SK-N-SH (cell line): ENCODE measurements around the gene MAD1L1. TPM values are rescaled to one million over a fixed set of nuclear protein-coding genes. Genes with fewer than 3 reads are reported as not detected.

ENCODE experiments used
- CTCF ChIA-PET: fragments of 300-600, 350-600 bp; formaldehyde crosslinking; extraction: SDS; loops from one replicate; lab custom pipeline; 2021; lab: Yijun Ruan, JAX
- POLR2A ChIA-PET: fragments of 350-600 bp; sonication (Branson Sonifier 250); formaldehyde crosslinking; extraction: SDS; loops from one replicate; lab custom pipeline; 2020; ENCODE audit warnings: antibody characterized with exemption, inconsistent platforms; lab: Yijun Ruan, JAX
- DNase-seq: peaks from one replicate; pipeline ENCODE4 v3.0.0; 2012
- H2AFZ ChIP-seq: fragments of 200-600 bp; sonication (generic); 2 replicates; pipeline ENCODE4 v1.8.1; 2016; ENCODE audit warnings: antibody characterized with exemption, mild to moderate bottlenecking, low read depth
- H3F3A ChIP-seq: fragments of 200-600 bp; sonication (generic); replicated peaks from 2 replicates; pipeline ENCODE3; 2016; ENCODE audit warnings: antibody characterized with exemption, mild to moderate bottlenecking; ENCODE audit not compliant: insufficient read depth
- H3K27ac ChIP-seq, 2 experiments: fragments of 200-500 bp in 1 of 2; fragments of 200-600 bp in 1 of 2; sonication (Bioruptor generic) in 1 of 2; sonication (generic), shearing (Covaris generic) in 1 of 2; 2 replicates each; pipeline versions ENCODE4 v1.5.1 to v1.6.1; 2014 to 2016; ENCODE audit warnings: low read depth in 2 of 2, inconsistent platforms in 1 of 2, low read length in 1 of 2, mild to moderate bottlenecking in 1 of 2, mixed read lengths in 1 of 2
- H3K27me3 ChIP-seq: fragments of 200-600 bp; sonication (generic), shearing (Covaris generic); 2 replicates; pipeline ENCODE4 v1.6.1; 2016; ENCODE audit warnings: mixed run types; ENCODE audit not compliant: insufficient read depth
- H3K36me3 ChIP-seq, 2 experiments: fragments of 200-500 bp in 1 of 2; fragments of 200-600 bp in 1 of 2; sonication (Bioruptor generic) in 1 of 2; sonication (generic) in 1 of 2; replicated peaks in 1 of 2; 2 replicates each; pipeline versions ENCODE3 to v1.5.1; 2014 to 2016; ENCODE audit warnings: low read length in 1 of 2, mild to moderate bottlenecking in 1 of 2; ENCODE audit not compliant: insufficient read depth in 2 of 2, control insufficient read depth in 1 of 2
- H3K4me1 ChIP-seq, 2 experiments: fragments of 200-500 bp in 1 of 2; fragments of 200-600 bp in 1 of 2; sonication (Bioruptor generic) in 1 of 2; sonication (generic), shearing (Covaris generic) in 1 of 2; 2 replicates each; pipeline versions ENCODE4 v1.5.1 to v1.6.1; 2014 to 2016; ENCODE audit warnings: low read depth in 1 of 2, low read length in 1 of 2, mixed run types in 1 of 2; ENCODE audit not compliant: insufficient read depth in 2 of 2, control insufficient read depth in 1 of 2
- H3K4me2 ChIP-seq: fragments of 200-600 bp; sonication (generic), shearing (Covaris generic); 2 replicates; pipeline ENCODE4 v1.6.1; 2017; ENCODE audit warnings: mixed run types
- H3K4me3 ChIP-seq, 2 experiments: fragments of 200-500 bp in 1 of 2; fragments of 200-600 bp in 1 of 2; sonication (Bioruptor generic) in 1 of 2; sonication (generic), shearing (Covaris generic) in 1 of 2; 2 replicates each; pipeline versions ENCODE4 v1.5.1 to v1.8.1; 2014 to 2016; ENCODE audit warnings: low read depth in 2 of 2, inconsistent platforms in 1 of 2, low read length in 1 of 2, mild to moderate bottlenecking in 1 of 2, mixed read lengths in 1 of 2, moderate library complexity in 1 of 2
- H3K79me2 ChIP-seq: fragments of 200-600 bp; sonication (generic); 2 replicates; pipeline ENCODE4 v1.8.1; 2017; ENCODE audit warnings: mild to moderate bottlenecking; ENCODE audit not compliant: insufficient read depth
- H3K9ac ChIP-seq: fragments of 200-600 bp; sonication (generic); 2 replicates; pipeline ENCODE4 v1.6.1; 2017; ENCODE audit warnings: mixed run types
- H3K9me2 ChIP-seq: fragments of 200-600 bp; sonication (generic); 2 replicates; pipeline ENCODE4 v1.6.1; 2017; ENCODE audit warnings: mixed run types
- H3K9me3 ChIP-seq: fragments of 200-600 bp; sonication (generic); 2 replicates; pipeline ENCODE4 v1.6.1; 2017; ENCODE audit warnings: mixed run types, mild to moderate bottlenecking, moderate library complexity
- H4K20me1 ChIP-seq: fragments of 200-600 bp; sonication (generic); 2 replicates; pipeline ENCODE4 v1.6.1; 2017; ENCODE audit warnings: mild to moderate bottlenecking, mixed run types; ENCODE audit not compliant: insufficient read depth
- EZH2phosphoT487 ChIP-seq: fragments of 200-600 bp; sonication (generic); IDR thresholded peaks from 2 replicates; pipeline ENCODE4 v1.6.1; 2017; ENCODE audit warnings: low read depth, mixed run types, mild to moderate bottlenecking, antibody characterized with exemption, moderate library complexity, borderline replicate concordance
- FOSL2 ChIP-seq: IDR thresholded peaks from 2 replicates; pipeline ENCODE4 v1.4.0; 2012; ENCODE audit warnings: low read depth, mild to moderate bottlenecking, moderate library complexity, borderline replicate concordance
- FOXM1 ChIP-seq: IDR thresholded peaks from 2 replicates; pipeline ENCODE4 v1.4.0; 2012; ENCODE audit warnings: low read depth, mild to moderate bottlenecking
- GATA2 ChIP-seq: sonication (generic); formaldehyde crosslinking; IDR thresholded peaks from 2 replicates; pipeline ENCODE4 v1.5.0; 2020; ENCODE audit warnings: mild to moderate bottlenecking, missing genetic modification reagents
- JUND ChIP-seq: IDR thresholded peaks from 2 replicates; pipeline ENCODE4 v1.4.0; 2012
- REST ChIP-seq: IDR thresholded peaks from 2 replicates; pipeline ENCODE4 v1.6.1; 2012; ENCODE audit warnings: mild to moderate bottlenecking, low read depth, low read length, moderate library complexity
- TCF12 ChIP-seq: IDR thresholded peaks from 2 replicates; pipeline ENCODE4 v1.4.0; 2012
- TEAD4 ChIP-seq: IDR thresholded peaks from 2 replicates; pipeline ENCODE4 v1.4.0; 2012; ENCODE audit warnings: mild to moderate bottlenecking, borderline replicate concordance; ENCODE audit not compliant: insufficient read depth
- YY1 ChIP-seq: IDR thresholded peaks from 2 replicates; pipeline ENCODE4 v1.4.0; 2012; ENCODE audit warnings: low read depth, mild to moderate bottlenecking
- ZBTB33 ChIP-seq: IDR thresholded peaks from 2 replicates; pipeline ENCODE4 v1.4.0; 2012; ENCODE audit warnings: low read depth, borderline replicate concordance
- WGBS: methylation state at CpG from one replicate; pipeline ENCODE4 v1.1.6; 2017; ENCODE audit warnings: low lambda C conversion rate; 5-methylcytosine and 5-hydroxymethylcytosine counted together
- polyA plus RNA-seq, 3 experiments: library from polyadenylated mRNA; depleted of rRNA; stranded (reverse); fragments of >200 nt; gene quantifications; 2 replicates each; pipeline ENCODE4 v1.2.3, GENCODE V29; 2012

MAD1L1 gene
- polyA plus RNA-seq, 1 of the 3 experiments (the other 2 are of a cell fraction) = 46.2 TPM

- Histone ChIP-seq H3K79me2 (no peaks in the 10 kb centered on the region), H2AFZ (no peak overlapping the region), H3K27me3 (no peaks in the 10 kb centered on the region), H3F3A (no peaks in the 10 kb centered on the region), H3K9ac (no peak overlapping the region), H3K4me1 (peaks cover 0 to 78% of the 10 kb centered on the region in 2 experiments; a peak in 1 of 4 replicates), H3K27ac (peak overlapping the region in 1 of 2 experiments; percentile 61; a peak in 2 of 4 replicates), H3K9me2 (no peaks in the 10 kb centered on the region), H3K4me2 (no peak overlapping the region), H3K9me3 (no peaks in the 10 kb centered on the region), H3K36me3 (no peaks in the 10 kb centered on the region), H3K4me3 (no peak overlapping the region), H4K20me1 (no peaks in the 10 kb centered on the region)
- TF ChIP-seq FOSL2 = no peak
- no peak for TF ChIP-seq TCF12
- no peak for TF ChIP-seq YY1
- no peak for TF ChIP-seq EZH2phosphoT487
- TF ChIP-seq GATA2 (CRISPR knock-in tag) = no peak
- TF ChIP-seq FOXM1 = no peak
- no peak for TF ChIP-seq REST
- no peak for TF ChIP-seq ZBTB33
- no peak for TF ChIP-seq TEAD4
- no peak for TF ChIP-seq JUND
- 95% methylated on average over 38 of the region's 40 CpGs for WGBS
- CTCF ChIA-PET = interaction anchor here (1.3 to 2.1 kb wide), 2 partner anchors 10 to 274 kb away, joined by 4 to 8 read pairs; no protein-coding TSS in a partner anchor
- DNase-seq = no peak
- POLR2A ChIA-PET = interaction anchor here (1.2 kb wide), 1 partner anchor 11 kb away, joined by 3 read pairs; no protein-coding TSS in a partner anchor
These were observed 380.0 kb downstream of the MAD1L1 start for GRCh38 chr7:1852517-1853430.
